Pancreas (tissue), 10 donors: ENCODE results near the gene NIM1K. TPM values are rescaled to one million over a fixed set of nuclear protein-coding genes. Genes with fewer than 3 reads are reported as not detected.
"Not testable (repeated sequence)": the region's sequence is repeated elsewhere in the genome, so short reads cannot be mapped to it uniquely, and the experiment has no call there.

Experiments used
- ATAC-seq, 4 donors: fragments of 200-7000 bp; cut with Tn5 transposase; one replicate each; pipeline versions ENCODE4 v1.8.0 to v1.9.1; 2020; ENCODE audit warnings: mild to moderate bottlenecking in 4 of 4, moderate library complexity in 4 of 4
- DNase-seq, 6 donors: peaks; one replicate each; pipeline ENCODE4 v3.0.0-alpha.2; 2020
- FAIRE-seq: peaks from 2 replicates; lab custom pipeline; 2012; peaks lifted over from hg19 to GRCh38; lab: Jason Lieb, UNC
- H3K27ac ChIP-seq, 4 donors: fragments of 200-600 bp; sonication (generic); 1 replicate in 3 of 4; 2 replicates in 1 of 4; pipeline versions ENCODE4 v1.5.0 to v1.8.0; 2020
- H3K27me3 ChIP-seq, 4 donors: fragments of 200-600 bp; one replicate each; pipeline ENCODE4 v1.8.0; 2021
- H3K36me3 ChIP-seq, 3 donors: fragments of 200-600 bp; sonication (generic) in 1 of 3; one replicate each; pipeline versions ENCODE4 v1.5.0 to v1.8.0; 2020 to 2021
- H3K4me1 ChIP-seq, 3 donors: fragments of 200-600 bp; one replicate each; pipeline ENCODE4 v1.8.0; 2021
- H3K4me3 ChIP-seq, 4 donors: fragments of 200-600 bp; sonication (generic) in 2 of 4; one replicate each; pipeline versions ENCODE4 v1.5.0 to v1.8.0; 2020 to 2021
- H3K9me3 ChIP-seq, 4 donors: fragments of 200-600 bp; one replicate each; pipeline ENCODE4 v1.8.0; 2021
- CTCF ChIP-seq, 4 donors: fragments of 200-600 bp; sonication (generic) in 3 of 4; IDR thresholded peaks; one replicate each; pipeline versions ENCODE4 v1.5.0 to v1.8.0; 2021; ENCODE audit warnings: antibody characterized with exemption in 4 of 4
- WGBS, 2 donors: extraction: QIAGEN DNeasy Blood & Tissue Kit; methylation state at CpG; one replicate each; pipeline ENCODE4 v1.1.7; 2013; 5-methylcytosine and 5-hydroxymethylcytosine counted together
- intact Hi-C, 3 donors: fragments of 100-400 bp; cut with DNase I; formaldehyde crosslinking; loops; one replicate each; pipeline versions ENCODE4 v1.11.1 to v1.14.2; 2022
- polyA plus RNA-seq, 2 donors: library from polyadenylated mRNA; stranded (reverse); fragments of 200-250 nt; gene quantifications; one replicate each; pipeline ENCODE4 v1.2.3, GENCODE V29; 2013
- total RNA-seq, 6 donors: library from RNA; stranded (reverse); fragmentation: NEBNext Ultra II Directional in 4 of 6; extraction: Animal tissue kit (Norgen Biotek cat#: 25700) in 4 of 6; gene quantifications; one replicate each; pipeline versions ENCODE4 v1.2.1 to v1.2.4, GENCODE V29; 2021 to 2023
- donor health status: healthy with polysubstance abuse.
- donor health status: DM: no; HTN: no; CAD: no; lungs with moderate emphysema.
- donor health status: DM: no; HTN: no; CAD: no.
- donor health status: control.
- donor health status: control.
- donor health status: Bipolar disorder and iron deficiency.
- donor health status: DM: yes; HTN: yes; CAD: no.
- donor health status: DM: no; HTN: no; CAD: no.
- donor health status: DM: no; HTN: no; CAD: no.
- donor health status: DM: yes; HTN: yes; CAD: no.

NIM1K gene
- total and polyA plus RNA-seq, 8 donors: 0.06 to 0.77 (median 0.31) TPM; not detected in 2

DNA sequence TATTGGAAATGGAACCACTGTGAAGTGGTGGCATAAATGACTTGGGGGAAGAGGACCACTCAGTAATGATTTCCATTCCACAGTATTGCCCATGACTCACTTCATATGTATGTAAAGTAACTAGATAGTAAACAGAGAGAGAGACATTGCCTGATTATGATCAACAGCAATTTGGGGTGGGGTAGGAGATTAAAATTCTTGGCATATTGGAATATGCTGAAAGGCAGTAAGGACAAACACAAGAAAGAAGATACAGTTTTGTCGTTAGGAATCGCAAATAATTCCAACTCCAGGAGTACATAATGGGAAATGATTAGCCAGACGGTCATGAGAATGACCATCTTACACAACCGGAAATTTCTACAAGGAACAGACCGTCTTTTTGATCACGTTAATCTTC is 122.7 kb downstream of the NIM1K start:
- Histone ChIP-seq H3K4me1 (peaks cover 7 to 25% (median 13%) of the 10 kb centered on the region in 3 donors), H3K27ac (no peak overlapping the region), H3K27me3 (no peaks in the 10 kb centered on the region), H3K9me3 (no peaks in the 10 kb centered on the region), H3K36me3 (no peaks in the 10 kb centered on the region), H3K4me3 (no peak overlapping the region)
- no peak for TF ChIP-seq CTCF (IDR thresholded peaks at IDR 0.05)
- intact Hi-C loops: no loop called here
- DNase-seq: no peak
- no peak for FAIRE-seq
- ATAC-seq: no peak
- WGBS, 2 donors: 89 to 90% methylated on average over 6 of the region's 6 CpGs

DNA sequence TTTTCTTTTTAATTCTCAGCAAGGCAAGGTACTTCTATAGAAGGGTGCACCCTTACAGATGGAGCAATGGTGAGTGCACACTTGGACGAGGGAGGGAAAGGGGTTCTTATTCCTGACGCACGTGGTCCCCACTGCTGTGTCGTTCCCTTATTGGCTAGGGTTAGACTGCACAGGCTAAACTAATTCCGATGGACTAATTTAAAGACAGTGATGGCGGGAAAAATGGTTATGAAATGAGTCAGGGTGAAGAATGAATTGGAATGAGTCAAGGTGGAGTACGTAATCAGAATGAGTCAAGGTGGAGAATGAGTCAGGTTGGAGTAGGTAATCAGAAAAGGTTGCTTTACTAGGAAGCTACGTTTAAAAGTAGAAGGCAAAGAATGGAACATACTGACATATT is 123.2 kb downstream of the NIM1K start:
- H3K4me1 ChIP-seq: peaks cover 2 to 19% (median 11%) of the 10 kb centered on the region in 3 donors
- DNase-seq: no peak
- ATAC-seq: no peak
- no peak for FAIRE-seq
- no peak overlapping the region for H3K27ac ChIP-seq
- WGBS, 2 donors: 86 to 93% methylated on average over 8 of the region's 8 CpGs
- no peak overlapping the region for H3K4me3 ChIP-seq
- no peaks in the 10 kb centered on the region for H3K9me3 ChIP-seq
- intact Hi-C loops: no loop called here
- H3K36me3 ChIP-seq: no peaks in the 10 kb centered on the region
- TF ChIP-seq CTCF (IDR thresholded peaks at IDR 0.05): no peak
- no peaks in the 10 kb centered on the region for H3K27me3 ChIP-seq

DNA sequence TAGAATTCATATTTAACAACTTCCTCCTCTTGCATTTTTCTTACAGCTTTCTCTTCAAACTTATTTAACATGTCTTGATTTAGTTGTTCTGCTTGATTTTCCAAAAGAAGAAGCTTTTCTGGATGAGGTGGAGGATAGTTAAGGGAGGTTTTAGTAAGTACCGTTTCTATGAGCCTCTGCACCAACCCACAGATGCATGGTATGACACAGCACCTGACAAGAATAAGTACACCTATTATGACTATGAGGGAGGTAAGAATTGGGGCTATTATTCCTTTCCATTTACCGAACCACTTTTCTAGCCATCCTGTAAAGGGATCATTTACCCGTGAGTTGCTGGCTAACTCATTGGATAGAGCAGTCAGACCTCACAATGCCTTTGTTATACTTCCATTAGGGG is 123.7 kb downstream of the NIM1K start:
- FAIRE-seq (no peak), ATAC-seq (no peak), DNase-seq (no peak)
- no peak overlapping the region for H3K27ac ChIP-seq
- intact Hi-C loops: no loop called here
- H3K27me3 ChIP-seq: no peaks in the 10 kb centered on the region
- H3K9me3 ChIP-seq: no peaks in the 10 kb centered on the region
- H3K4me3 ChIP-seq: no peak overlapping the region
- H3K4me1 ChIP-seq: peaks cover 0 to 15% (median 11%) of the 10 kb centered on the region in 3 donors
- WGBS, 2 donors: 80 to 86% methylated on average over 3 of the region's 3 CpGs
- no peaks in the 10 kb centered on the region for H3K36me3 ChIP-seq
- no peak for TF ChIP-seq CTCF (IDR thresholded peaks at IDR 0.05)

- intact Hi-C loops: no loop called here
- no peak for TF ChIP-seq CTCF (IDR thresholded peaks at IDR 0.05)
- Histone ChIP-seq H3K36me3 (no peaks in the 10 kb centered on the region), H3K4me1 (peaks cover 0 to 12% (median 11%) of the 10 kb centered on the region in 3 donors), H3K27ac (no peak overlapping the region), H3K4me3 (no peak overlapping the region), H3K27me3 (no peaks in the 10 kb centered on the region), H3K9me3 (no peaks in the 10 kb centered on the region)
- FAIRE-seq: no peak
- 72 to 87% methylated on average over 5 of the region's 5 CpGs for WGBS, 2 donors
- ATAC-seq: no peak
- no peak for DNase-seq
Observed at GRCh38 chr5:43316421-43316820, 124.4 kb downstream of the NIM1K start.

- FAIRE-seq (no peak), DNase-seq (no peak), ATAC-seq (no peak)
- H3K36me3 ChIP-seq: no peaks in the 10 kb centered on the region
- no peak overlapping the region for H3K27ac ChIP-seq
- H3K27me3 ChIP-seq: no peaks in the 10 kb centered on the region
- 61 to 75% methylated on average over 4 of the region's 4 CpGs for WGBS, 2 donors
- H3K4me3 ChIP-seq: no peak overlapping the region
- H3K9me3 ChIP-seq: no peaks in the 10 kb centered on the region
- intact Hi-C loops: no loop called here
- H3K4me1 ChIP-seq: no peaks in the 10 kb centered on the region
- TF ChIP-seq CTCF (IDR thresholded peaks at IDR 0.05): no peak
Observed at GRCh38 chr5:43320846-43321245, 128.8 kb downstream of the NIM1K start.

GRCh38 chr5:43323488-43323887 is 131.5 kb downstream of the NIM1K start:
- H3K27me3 ChIP-seq, H3K36me3 ChIP-seq, H3K4me3 ChIP-seq, intact Hi-C loops, H3K4me1 ChIP-seq, H3K27ac ChIP-seq, ATAC-seq, H3K9me3 ChIP-seq, FAIRE-seq, DNase-seq: not testable (repeated sequence)
- WGBS, 2 donors: 62 to 66% methylated on average over 3 of the region's 3 CpGs

DNA sequence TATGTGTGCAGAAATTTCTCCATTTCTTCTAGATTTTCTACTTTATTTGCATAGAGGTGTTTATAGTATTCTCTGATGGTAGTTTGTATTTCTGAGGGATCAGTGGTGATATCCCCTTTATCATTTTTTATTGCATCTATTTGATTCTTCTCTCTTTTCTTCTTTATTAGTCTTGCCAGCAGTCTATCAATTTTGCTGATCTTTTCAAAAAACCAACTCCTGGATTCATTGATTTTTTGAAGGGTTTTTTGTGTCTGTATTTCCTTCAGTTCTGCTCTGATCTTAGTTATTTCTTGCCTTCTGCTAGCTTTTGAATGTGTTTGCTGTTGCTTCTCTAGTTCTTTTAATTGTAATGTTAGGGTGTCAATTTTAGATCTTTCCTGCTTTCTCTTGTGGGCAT is 133.6 kb downstream of the NIM1K start:
- H3K27ac ChIP-seq, H3K4me3 ChIP-seq, H3K9me3 ChIP-seq, H3K4me1 ChIP-seq, FAIRE-seq, H3K36me3 ChIP-seq, intact Hi-C loops, H3K27me3 ChIP-seq, DNase-seq, ATAC-seq: not testable (repeated sequence)
